ENCODE results near the gene ARHGAP21. TPM values are rescaled to one million over a fixed set of nuclear protein-coding genes. Genes with fewer than 3 reads are reported as not detected.

Gene ARHGAP21
- polyA plus RNA-seq, 1 donor from 2014 or later, result 138 TPM

DNA sequence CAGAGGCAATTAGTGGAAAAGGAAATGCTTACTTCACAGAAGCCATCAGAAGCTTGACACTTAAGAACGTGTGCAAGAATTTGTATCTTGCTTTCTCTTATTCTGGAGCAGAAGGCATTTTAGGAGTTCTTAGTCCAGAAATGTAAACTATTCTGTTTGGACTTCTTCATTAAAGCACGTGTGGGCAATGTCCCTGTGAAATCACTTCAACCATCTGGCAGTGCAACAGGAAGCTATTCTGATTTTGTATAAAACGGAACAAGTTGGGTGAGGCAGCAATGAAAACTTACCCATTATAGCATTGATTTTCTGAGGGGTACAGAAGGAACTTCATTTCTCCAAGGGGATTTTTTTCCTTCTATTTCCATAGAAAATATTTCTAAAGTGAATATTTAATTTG lies 21.3 kb upstream of the ARHGAP21 start:
- no peak overlapping the region for H2AFZ ChIP-seq (ENCODE audit: low read depth, low read length)
- no peak overlapping the region for H3K4me2 ChIP-seq (ENCODE audit: low read length)
- H3K36me3 ChIP-seq (ENCODE audit: insufficient read depth, low read length), result no peaks in the 10 kb centered on the region
- H3K27me3 ChIP-seq (ENCODE audit: insufficient read depth, low read depth, low read length), result no peaks in the 10 kb centered on the region
- H3K9me2 ChIP-seq (ENCODE audit: insufficient read depth, low read length), result no peaks in the 10 kb centered on the region
- H3K79me2 ChIP-seq (replicated peaks; ENCODE audit: insufficient read depth, low read length), result no peaks in the 10 kb centered on the region
- no peaks in the 10 kb centered on the region for H3K9me3 ChIP-seq (ENCODE audit: low read length)
- H3K27ac ChIP-seq (ENCODE audit: low read length), result no peak overlapping the region
- H3K9ac ChIP-seq (ENCODE audit: low read length), result no peak overlapping the region
- no peaks in the 10 kb centered on the region for H4K20me1 ChIP-seq (ENCODE audit: insufficient read depth)
- H3K4me3 ChIP-seq (ENCODE audit: low read length), result no peak overlapping the region
- H3F3A ChIP-seq (ENCODE audit: insufficient read depth, low read length, poor library complexity, severe bottlenecking), result no peaks in the 10 kb centered on the region
- TF ChIP-seq MXI1 (conservative IDR thresholded peaks at IDR 0.05; ENCODE audit: poor library complexity, severe bottlenecking) (no peak), SMC3 (conservative IDR thresholded peaks at IDR 0.05; ENCODE audit: poor library complexity) (no peak), RAD21 (conservative IDR thresholded peaks at IDR 0.05) (no peak), EP300 (conservative IDR thresholded peaks at IDR 0.05; ENCODE audit: poor library complexity, severe bottlenecking) (no peak)
- TF ChIP-seq, protein P1, sequence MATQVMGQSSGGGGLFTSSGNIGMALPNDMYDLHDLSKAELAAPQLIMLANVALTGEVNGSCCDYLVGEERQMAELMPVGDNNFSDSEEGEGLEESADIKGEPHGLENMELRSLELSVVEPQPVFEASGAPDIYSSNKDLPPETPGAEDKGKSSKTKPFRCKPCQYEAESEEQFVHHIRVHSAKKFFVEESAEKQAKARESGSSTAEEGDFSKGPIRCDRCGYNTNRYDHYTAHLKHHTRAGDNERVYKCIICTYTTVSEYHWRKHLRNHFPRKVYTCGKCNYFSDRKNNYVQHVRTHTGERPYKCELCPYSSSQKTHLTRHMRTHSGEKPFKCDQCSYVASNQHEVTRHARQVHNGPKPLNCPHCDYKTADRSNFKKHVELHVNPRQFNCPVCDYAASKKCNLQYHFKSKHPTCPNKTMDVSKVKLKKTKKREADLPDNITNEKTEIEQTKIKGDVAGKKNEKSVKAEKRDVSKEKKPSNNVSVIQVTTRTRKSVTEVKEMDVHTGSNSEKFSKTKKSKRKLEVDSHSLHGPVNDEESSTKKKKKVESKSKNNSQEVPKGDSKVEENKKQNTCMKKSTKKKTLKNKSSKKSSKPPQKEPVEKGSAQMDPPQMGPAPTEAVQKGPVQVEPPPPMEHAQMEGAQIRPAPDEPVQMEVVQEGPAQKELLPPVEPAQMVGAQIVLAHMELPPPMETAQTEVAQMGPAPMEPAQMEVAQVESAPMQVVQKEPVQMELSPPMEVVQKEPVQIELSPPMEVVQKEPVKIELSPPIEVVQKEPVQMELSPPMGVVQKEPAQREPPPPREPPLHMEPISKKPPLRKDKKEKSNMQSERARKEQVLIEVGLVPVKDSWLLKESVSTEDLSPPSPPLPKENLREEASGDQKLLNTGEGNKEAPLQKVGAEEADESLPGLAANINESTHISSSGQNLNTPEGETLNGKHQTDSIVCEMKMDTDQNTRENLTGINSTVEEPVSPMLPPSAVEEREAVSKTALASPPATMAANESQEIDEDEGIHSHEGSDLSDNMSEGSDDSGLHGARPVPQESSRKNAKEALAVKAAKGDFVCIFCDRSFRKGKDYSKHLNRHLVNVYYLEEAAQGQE (IDR thresholded peaks at IDR 0.05; ENCODE audit: borderline replicate concordance), result no peak

DNA sequence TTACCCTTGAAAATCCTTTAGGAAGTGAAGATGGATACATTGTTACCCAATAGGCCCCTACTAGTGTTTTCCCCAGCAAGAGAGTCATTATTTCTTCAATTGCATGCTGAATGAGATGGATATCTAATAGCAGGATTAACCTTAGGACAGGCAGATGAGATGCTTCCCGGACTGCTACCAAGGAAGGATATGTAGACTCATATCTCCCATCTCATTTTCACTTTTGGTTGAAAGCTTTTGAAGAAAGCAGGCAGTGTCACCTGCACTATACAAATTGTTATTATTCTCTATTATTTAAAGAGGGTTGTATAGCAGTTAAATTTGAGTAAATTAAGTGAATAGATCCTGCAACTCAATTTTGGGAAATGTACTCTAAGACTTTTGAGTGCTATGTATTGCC lies 17.0 kb upstream of the ARHGAP21 start:
- no peak overlapping the region for H3K4me3 ChIP-seq (ENCODE audit: low read length)
- no peak for TF ChIP-seq EP300 (conservative IDR thresholded peaks at IDR 0.05; ENCODE audit: poor library complexity, severe bottlenecking)
- no peaks in the 10 kb centered on the region for H3K9me3 ChIP-seq (ENCODE audit: low read length)
- no peaks in the 10 kb centered on the region for H4K20me1 ChIP-seq (ENCODE audit: insufficient read depth)
- H3F3A ChIP-seq (ENCODE audit: insufficient read depth, low read length, poor library complexity, severe bottlenecking), result no peaks in the 10 kb centered on the region
- no peaks in the 10 kb centered on the region for H3K79me2 ChIP-seq (replicated peaks; ENCODE audit: insufficient read depth, low read length)
- H3K4me2 ChIP-seq (ENCODE audit: low read length), result no peak overlapping the region
- H3K27me3 ChIP-seq (ENCODE audit: insufficient read depth, low read depth, low read length), result no peaks in the 10 kb centered on the region
- no peak overlapping the region for H3K27ac ChIP-seq (ENCODE audit: low read length)
- no peak overlapping the region for H2AFZ ChIP-seq (ENCODE audit: low read depth, low read length)
- no peaks in the 10 kb centered on the region for H3K9me2 ChIP-seq (ENCODE audit: insufficient read depth, low read length)
- H3K36me3 ChIP-seq (ENCODE audit: insufficient read depth, low read length), result no peaks in the 10 kb centered on the region
- no peak overlapping the region for H3K9ac ChIP-seq (ENCODE audit: low read length)

DNA sequence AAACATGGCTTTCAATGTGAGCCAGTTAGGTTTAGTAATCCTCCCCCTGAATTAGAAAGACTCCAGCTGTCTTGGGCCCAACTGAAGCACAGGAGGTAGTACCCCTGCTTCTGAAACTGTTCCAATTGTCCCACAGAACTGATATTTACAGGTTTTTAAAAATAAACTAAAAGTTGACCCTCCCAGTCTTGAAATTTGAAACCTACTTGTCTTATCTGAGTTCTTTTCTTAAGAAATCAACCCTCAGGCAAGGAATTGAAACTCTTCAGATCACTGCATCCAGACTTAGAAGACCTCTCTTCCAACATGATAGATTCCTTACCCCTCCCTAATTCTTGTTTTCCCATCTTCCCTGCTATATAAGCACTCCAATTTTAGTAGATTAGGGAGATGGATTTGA lies 13.3 kb upstream of the ARHGAP21 start:
- no peaks in the 10 kb centered on the region for H3F3A ChIP-seq (ENCODE audit: insufficient read depth, low read length, poor library complexity, severe bottlenecking)
- no peak overlapping the region for H3K27ac ChIP-seq (ENCODE audit: low read length)
- H3K4me2 ChIP-seq (ENCODE audit: low read length), result no peak overlapping the region
- no peaks in the 10 kb centered on the region for H3K36me3 ChIP-seq (ENCODE audit: insufficient read depth, low read length)
- TF ChIP-seq SMC3 (conservative IDR thresholded peaks at IDR 0.05; ENCODE audit: poor library complexity), result no peak
- TF ChIP-seq POLR2AphosphoS5 (IDR thresholded peaks at IDR 0.05), result no peak
- TF ChIP-seq RAD21 (conservative IDR thresholded peaks at IDR 0.05), result no peak
- no peak for TF ChIP-seq EZH2 (IDR thresholded peaks at IDR 0.05; ENCODE audit: borderline replicate concordance, insufficient read depth, low read length, poor library complexity, severe bottlenecking)
- no peak for TF ChIP-seq TAF1 (IDR thresholded peaks at IDR 0.05; ENCODE audit: low read depth)
- TF ChIP-seq, protein P2, sequence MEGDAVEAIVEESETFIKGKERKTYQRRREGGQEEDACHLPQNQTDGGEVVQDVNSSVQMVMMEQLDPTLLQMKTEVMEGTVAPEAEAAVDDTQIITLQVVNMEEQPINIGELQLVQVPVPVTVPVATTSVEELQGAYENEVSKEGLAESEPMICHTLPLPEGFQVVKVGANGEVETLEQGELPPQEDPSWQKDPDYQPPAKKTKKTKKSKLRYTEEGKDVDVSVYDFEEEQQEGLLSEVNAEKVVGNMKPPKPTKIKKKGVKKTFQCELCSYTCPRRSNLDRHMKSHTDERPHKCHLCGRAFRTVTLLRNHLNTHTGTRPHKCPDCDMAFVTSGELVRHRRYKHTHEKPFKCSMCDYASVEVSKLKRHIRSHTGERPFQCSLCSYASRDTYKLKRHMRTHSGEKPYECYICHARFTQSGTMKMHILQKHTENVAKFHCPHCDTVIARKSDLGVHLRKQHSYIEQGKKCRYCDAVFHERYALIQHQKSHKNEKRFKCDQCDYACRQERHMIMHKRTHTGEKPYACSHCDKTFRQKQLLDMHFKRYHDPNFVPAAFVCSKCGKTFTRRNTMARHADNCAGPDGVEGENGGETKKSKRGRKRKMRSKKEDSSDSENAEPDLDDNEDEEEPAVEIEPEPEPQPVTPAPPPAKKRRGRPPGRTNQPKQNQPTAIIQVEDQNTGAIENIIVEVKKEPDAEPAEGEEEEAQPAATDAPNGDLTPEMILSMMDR (IDR thresholded peaks at IDR 0.05; ENCODE audit: poor library complexity, severe bottlenecking), result no peak
- TF ChIP-seq MXI1 (conservative IDR thresholded peaks at IDR 0.05; ENCODE audit: poor library complexity, severe bottlenecking), result no peak
- no peak for TF ChIP-seq EP300 (conservative IDR thresholded peaks at IDR 0.05; ENCODE audit: poor library complexity, severe bottlenecking)
- TF ChIP-seq, protein P1 (IDR thresholded peaks at IDR 0.05; ENCODE audit: borderline replicate concordance), result no peak
- no peaks in the 10 kb centered on the region for H3K9me3 ChIP-seq (ENCODE audit: low read length)
- no peak overlapping the region for H2AFZ ChIP-seq (ENCODE audit: low read depth, low read length)
- H3K27me3 ChIP-seq (ENCODE audit: insufficient read depth, low read depth, low read length), result no peaks in the 10 kb centered on the region
- no peaks in the 10 kb centered on the region for H3K9me2 ChIP-seq (ENCODE audit: insufficient read depth, low read length)
- H3K9ac ChIP-seq (ENCODE audit: low read length), result no peak overlapping the region
- H3K4me3 ChIP-seq (ENCODE audit: low read length), result no peak overlapping the region
- no peaks in the 10 kb centered on the region for H4K20me1 ChIP-seq (ENCODE audit: insufficient read depth)
- no peaks in the 10 kb centered on the region for H3K79me2 ChIP-seq (replicated peaks; ENCODE audit: insufficient read depth, low read length)

Data from neural cell (in vitro differentiated cells).